ENCODE measurements around the gene SOSTDC1.

- TF ChIP-seq EZH2phosphoT487 (IDR thresholded peaks at IDR 0.05; ENCODE audit: low read length) (no peak), CTCF (IDR thresholded peaks at IDR 0.05; ENCODE audit: low read length) (no peak), EZH2 (optimal IDR thresholded peaks at IDR 0.05; ENCODE audit: low read depth, low read length) (no peak)
These were observed 42.6 kb downstream of the SOSTDC1 start for GRCh38 chr7:16422917-16423316.
